Fibroblast of lung (primary cell): ENCODE data around the gene TMCC2.

Experiments used
- EZH2 ChIP-seq: IDR thresholded peaks from 2 replicates; pipeline ENCODE4 v1.5.1; 2012; ENCODE audit warnings: low read length, control low read depth, mild to moderate bottlenecking; ENCODE audit errors: missing control alignments
- TF ChIP-seq, protein P1 (sequence below), 2 donors: IDR thresholded peaks in 1 of 2; conservative IDR thresholded peaks in 1 of 2; 1 replicate in 1 of 2; 2 replicates in 1 of 2; pipeline ENCODE4 v1.5.1; 2011 to 2012; ENCODE audit warnings: low read length in 2 of 2, control low read depth in 1 of 2, inconsistent platforms in 1 of 2, low read depth in 1 of 2, mild to moderate bottlenecking in 1 of 2

DNA sequence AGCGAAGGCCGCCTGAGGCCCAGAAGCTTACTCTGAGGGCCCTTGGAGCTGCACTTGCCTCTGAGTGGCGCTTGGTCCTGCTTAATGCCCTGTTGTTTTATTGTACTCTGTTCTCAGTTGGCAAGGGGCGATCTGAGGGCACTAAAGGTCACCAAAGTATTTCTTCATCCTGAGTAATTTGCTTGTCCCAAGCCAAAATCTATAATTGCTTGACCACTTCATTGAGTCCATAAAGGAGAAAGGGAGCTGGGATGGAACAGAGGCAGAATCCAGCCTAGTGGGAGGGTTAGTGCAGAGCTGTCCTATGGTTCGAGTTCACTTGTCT lies 94.2 kb downstream of the TMCC2 start:
- TF ChIP-seq, protein P1, sequence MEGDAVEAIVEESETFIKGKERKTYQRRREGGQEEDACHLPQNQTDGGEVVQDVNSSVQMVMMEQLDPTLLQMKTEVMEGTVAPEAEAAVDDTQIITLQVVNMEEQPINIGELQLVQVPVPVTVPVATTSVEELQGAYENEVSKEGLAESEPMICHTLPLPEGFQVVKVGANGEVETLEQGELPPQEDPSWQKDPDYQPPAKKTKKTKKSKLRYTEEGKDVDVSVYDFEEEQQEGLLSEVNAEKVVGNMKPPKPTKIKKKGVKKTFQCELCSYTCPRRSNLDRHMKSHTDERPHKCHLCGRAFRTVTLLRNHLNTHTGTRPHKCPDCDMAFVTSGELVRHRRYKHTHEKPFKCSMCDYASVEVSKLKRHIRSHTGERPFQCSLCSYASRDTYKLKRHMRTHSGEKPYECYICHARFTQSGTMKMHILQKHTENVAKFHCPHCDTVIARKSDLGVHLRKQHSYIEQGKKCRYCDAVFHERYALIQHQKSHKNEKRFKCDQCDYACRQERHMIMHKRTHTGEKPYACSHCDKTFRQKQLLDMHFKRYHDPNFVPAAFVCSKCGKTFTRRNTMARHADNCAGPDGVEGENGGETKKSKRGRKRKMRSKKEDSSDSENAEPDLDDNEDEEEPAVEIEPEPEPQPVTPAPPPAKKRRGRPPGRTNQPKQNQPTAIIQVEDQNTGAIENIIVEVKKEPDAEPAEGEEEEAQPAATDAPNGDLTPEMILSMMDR (conservative IDR thresholded peaks at IDR 0.05 in 1 of 2, IDR thresholded peaks at IDR 0.05 in 1 of 2; ENCODE audit: low read depth in 1 of 2, low read length in 2 of 2), result no peak
- TF ChIP-seq EZH2, result no peak
